AG08395 (cell line): ENCODE measurements around the gene ADRB1.

ENCODE experiments used
- DNase-seq: peaks from one replicate; pipeline ENCODE4 v3.0.0; 2012; ENCODE audit warnings: mixed read lengths, low spot score

Gene ADRB1

GRCh38 chr10:114026189-114027040, 17.3 kb upstream of the ADRB1 start:
- peak; percentile 67 for DNase-seq

GRCh38 chr10:114027041-114027394, 16.6 kb upstream of the ADRB1 start:
- no peak for DNase-seq

GRCh38 chr10:114027951-114028350, 15.7 kb upstream of the ADRB1 start:
- no peak for DNase-seq

- DNase-seq = no peak
Measured at GRCh38 chr10:114028425-114028824, 15.2 kb upstream of the ADRB1 start.

GRCh38 chr10:114029655-114030054, 14.0 kb upstream of the ADRB1 start:
- DNase-seq = no peak

GRCh38 chr10:114030140-114030539, 13.5 kb upstream of the ADRB1 start:
- no peak for DNase-seq

- no peak for DNase-seq
Measured at GRCh38 chr10:114031073-114031972, 12.3 kb upstream of the ADRB1 start.

- DNase-seq = no peak
Measured at GRCh38 chr10:114033566-114033965, 10.1 kb upstream of the ADRB1 start.

- no peak for DNase-seq
Measured at GRCh38 chr10:114034923-114035645, 8.6 kb upstream of the ADRB1 start.

- DNase-seq = no peak
Measured at GRCh38 chr10:114035791-114036190, 7.9 kb upstream of the ADRB1 start.

GRCh38 chr10:114038819-114039218, 4.8 kb upstream of the ADRB1 start:
- DNase-seq = no peak

- no peak for DNase-seq
Measured at GRCh38 chr10:114041166-114041565, 2.5 kb upstream of the ADRB1 start.

GRCh38 chr10:114042895-114043531, 653 bp upstream of the ADRB1 start:
- peak; percentile 28 for DNase-seq

GRCh38 chr10:114044247-114045135, 825 bp downstream of the ADRB1 start:
- DNase-seq = no peak

- DNase-seq = peak; percentile 15
Measured at GRCh38 chr10:114045136-114046086, 1.7 kb downstream of the ADRB1 start.

- DNase-seq = no peak
Measured at GRCh38 chr10:114046087-114046458, 2.4 kb downstream of the ADRB1 start.

- DNase-seq = no peak
Measured at GRCh38 chr10:114048472-114048871, 4.8 kb downstream of the ADRB1 start.

GRCh38 chr10:114051714-114052113, 8.0 kb downstream of the ADRB1 start:
- no peak for DNase-seq

GRCh38 chr10:114052255-114052654, 8.6 kb downstream of the ADRB1 start:
- no peak for DNase-seq

GRCh38 chr10:114053946-114054345, 10.3 kb downstream of the ADRB1 start:
- DNase-seq = peak; percentile 23
